DMS114 treated with DMSO at 0.1 percent for 48 hours (cell line): ENCODE results near the gene SLC41A3.
A peak's percentile ranks its signal among the peaks of the same experiment; 100 is the strongest.
"Not testable (repeated sequence)": the region's sequence is repeated elsewhere in the genome, so short reads cannot be mapped to it uniquely, and the experiment has no call there.

ENCODE experiments used
- DNase-seq: peaks from one replicate; lab custom pipeline; 2025; ENCODE audit not compliant: unreplicated experiment; lab: John Stamatoyannopoulos, UW

SLC41A3 gene

GRCh38 chr3:126084768-126085180 lies 850 bp upstream of the SLC41A3 start:
- DNase-seq = no peak

- no peak for DNase-seq
Measured at GRCh38 chr3:126083511-126083912, 412 bp downstream of the SLC41A3 start.

- no peak for DNase-seq
Measured at GRCh38 chr3:126083138-126083445, 832 bp downstream of the SLC41A3 start.

- no peak for DNase-seq
Measured at GRCh38 chr3:126082362-126083137, 1.4 kb downstream of the SLC41A3 start.

GRCh38 chr3:126081618-126082361 lies 2.1 kb downstream of the SLC41A3 start:
- DNase-seq = peak; percentile 7

GRCh38 chr3:126080970-126081369 lies 3.0 kb downstream of the SLC41A3 start:
- no peak for DNase-seq

- no peak for DNase-seq
Measured at GRCh38 chr3:126078866-126079265, 5.1 kb downstream of the SLC41A3 start.

GRCh38 chr3:126077754-126078153 lies 6.2 kb downstream of the SLC41A3 start:
- DNase-seq = no peak

GRCh38 chr3:126076140-126076539 lies 7.8 kb downstream of the SLC41A3 start:
- no peak for DNase-seq

- DNase-seq = no peak
Measured at GRCh38 chr3:126070146-126070545, 13.8 kb downstream of the SLC41A3 start.

- no peak for DNase-seq
Measured at GRCh38 chr3:126067959-126068358, 16.0 kb downstream of the SLC41A3 start.

- DNase-seq = not testable (repeated sequence)
Measured at GRCh38 chr3:126066676-126067075, 17.2 kb downstream of the SLC41A3 start.

- no peak for DNase-seq
Measured at GRCh38 chr3:126065876-126066275, 18.0 kb downstream of the SLC41A3 start.

- no peak for DNase-seq
Measured at GRCh38 chr3:126064627-126065258, 19.2 kb downstream of the SLC41A3 start.

- no peak for DNase-seq
Measured at GRCh38 chr3:126063358-126063965, 20.5 kb downstream of the SLC41A3 start.

GRCh38 chr3:126061301-126062032 lies 22.5 kb downstream of the SLC41A3 start:
- no peak for DNase-seq

GRCh38 chr3:126060613-126061145 lies 23.2 kb downstream of the SLC41A3 start:
- no peak for DNase-seq

- DNase-seq = no peak
Measured at GRCh38 chr3:126058666-126059065, 25.3 kb downstream of the SLC41A3 start.

GRCh38 chr3:126057936-126058335 lies 26.0 kb downstream of the SLC41A3 start:
- no peak for DNase-seq

GRCh38 chr3:126057501-126057819 lies 26.5 kb downstream of the SLC41A3 start:
- DNase-seq = no peak
